ENCODE measurements around the gene HELZ2. TPM values are rescaled to one million over a fixed set of nuclear protein-coding genes. Genes with fewer than 3 reads are reported as not detected.

HELZ2 gene
- total RNA-seq, 2 experiments from 2014 or later, result 6.5 to 8.3 TPM

DNA sequence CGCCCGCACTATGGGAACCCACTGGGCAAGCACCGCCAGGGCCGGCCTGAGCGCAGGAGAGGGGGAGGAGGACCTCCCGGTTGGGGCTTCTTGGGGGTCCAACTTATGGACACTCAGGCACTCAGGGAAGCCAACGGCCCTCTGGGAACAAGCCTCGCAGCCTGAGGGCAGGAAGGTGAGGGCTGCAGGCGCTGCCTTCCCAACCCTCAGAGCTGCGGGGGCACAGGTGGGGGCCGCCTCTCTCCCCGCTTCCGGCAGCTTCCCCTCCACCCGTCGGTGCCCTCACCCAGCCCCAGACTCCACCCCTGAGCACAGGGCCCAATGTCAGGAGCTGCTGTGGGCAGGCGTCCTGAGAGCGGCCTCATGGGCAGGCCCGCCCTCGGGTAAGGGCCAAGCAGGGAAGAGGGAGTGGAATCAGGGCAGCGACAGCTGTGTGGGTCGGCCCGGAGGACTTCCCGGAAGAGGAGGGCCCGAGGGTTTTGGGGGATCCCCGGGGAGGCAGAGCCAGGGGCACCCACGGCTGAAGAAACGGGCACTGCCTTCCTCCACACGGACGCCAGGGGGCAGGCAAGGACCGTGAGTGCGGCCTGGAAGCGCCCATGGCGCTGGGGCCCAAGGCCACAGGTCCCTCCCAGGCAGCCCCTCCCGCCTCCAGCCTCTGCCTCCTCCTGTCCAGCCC, 36.4 kb downstream of the HELZ2 start:
- Histone ChIP-seq H3K9me3 (ENCODE audit: low read length) (no peaks in the 10 kb centered on the region), H3K4me1 (ENCODE audit: insufficient read depth, low read length, poor library complexity, severe bottlenecking) (peaks cover 29% of the 10 kb centered on the region), H3K4me3 (ENCODE audit: low read depth, low read length, poor library complexity, severe bottlenecking) (peak overlapping the region; percentile 60), H3K36me3 (ENCODE audit: insufficient read depth, low read length) (no peaks in the 10 kb centered on the region), H3K9me2 (ENCODE audit: insufficient read depth, low read length) (no peaks in the 10 kb centered on the region), H4K20me1 (ENCODE audit: insufficient read depth, low read length) (no peaks in the 10 kb centered on the region), H3K4me2 (ENCODE audit: low read length) (peak overlapping the region; percentile 77), H3K27ac (ENCODE audit: low read depth, low read length, poor library complexity, severe bottlenecking) (peak overlapping the region; percentile 48), H3K79me2 (ENCODE audit: insufficient read depth, low read depth, low read length) (no peaks in the 10 kb centered on the region), H2AFZ (ENCODE audit: low read length) (peak overlapping the region; percentile 8)
- DNase-seq (ENCODE audit: low spot score), result peak; percentile 92
- ChIA-PET CTCF (ENCODE audit: unreplicated experiment) (interaction anchor here (0.6 to 2.0 kb wide), 5 partner anchors 16 to 250 kb away, joined by 3 to 12 read pairs (median 3); no protein-coding TSS in a partner anchor), POLR2A (interaction anchor here (1.1 to 2.6 kb wide), 2 partner anchors 104 to 120 kb away, joined by 4 to 13 read pairs; partner anchors contain the start of gene RTEL1)
- TF ChIP-seq EZH2phosphoT487 (IDR thresholded peaks at IDR 0.05; ENCODE audit: borderline replicate concordance, low read depth, low read length), result no peak
- TF ChIP-seq, protein P1, sequence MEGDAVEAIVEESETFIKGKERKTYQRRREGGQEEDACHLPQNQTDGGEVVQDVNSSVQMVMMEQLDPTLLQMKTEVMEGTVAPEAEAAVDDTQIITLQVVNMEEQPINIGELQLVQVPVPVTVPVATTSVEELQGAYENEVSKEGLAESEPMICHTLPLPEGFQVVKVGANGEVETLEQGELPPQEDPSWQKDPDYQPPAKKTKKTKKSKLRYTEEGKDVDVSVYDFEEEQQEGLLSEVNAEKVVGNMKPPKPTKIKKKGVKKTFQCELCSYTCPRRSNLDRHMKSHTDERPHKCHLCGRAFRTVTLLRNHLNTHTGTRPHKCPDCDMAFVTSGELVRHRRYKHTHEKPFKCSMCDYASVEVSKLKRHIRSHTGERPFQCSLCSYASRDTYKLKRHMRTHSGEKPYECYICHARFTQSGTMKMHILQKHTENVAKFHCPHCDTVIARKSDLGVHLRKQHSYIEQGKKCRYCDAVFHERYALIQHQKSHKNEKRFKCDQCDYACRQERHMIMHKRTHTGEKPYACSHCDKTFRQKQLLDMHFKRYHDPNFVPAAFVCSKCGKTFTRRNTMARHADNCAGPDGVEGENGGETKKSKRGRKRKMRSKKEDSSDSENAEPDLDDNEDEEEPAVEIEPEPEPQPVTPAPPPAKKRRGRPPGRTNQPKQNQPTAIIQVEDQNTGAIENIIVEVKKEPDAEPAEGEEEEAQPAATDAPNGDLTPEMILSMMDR (conservative IDR thresholded peaks at IDR 0.05; ENCODE audit: low read length), result peak; percentile 86
- no TSS peak for BruUV-seq (replicated peaks)
- intact Hi-C loops (cut with micrococcal nuclease; ENCODE audit: unreplicated experiment), result loop anchor here (1.0 to 10.0 kb wide), 6 partner anchors 41 to 435 kb away; partner anchors contain the start of genes ABHD16B, DNAJC5, GMEB2 and TPD52L2

DNA sequence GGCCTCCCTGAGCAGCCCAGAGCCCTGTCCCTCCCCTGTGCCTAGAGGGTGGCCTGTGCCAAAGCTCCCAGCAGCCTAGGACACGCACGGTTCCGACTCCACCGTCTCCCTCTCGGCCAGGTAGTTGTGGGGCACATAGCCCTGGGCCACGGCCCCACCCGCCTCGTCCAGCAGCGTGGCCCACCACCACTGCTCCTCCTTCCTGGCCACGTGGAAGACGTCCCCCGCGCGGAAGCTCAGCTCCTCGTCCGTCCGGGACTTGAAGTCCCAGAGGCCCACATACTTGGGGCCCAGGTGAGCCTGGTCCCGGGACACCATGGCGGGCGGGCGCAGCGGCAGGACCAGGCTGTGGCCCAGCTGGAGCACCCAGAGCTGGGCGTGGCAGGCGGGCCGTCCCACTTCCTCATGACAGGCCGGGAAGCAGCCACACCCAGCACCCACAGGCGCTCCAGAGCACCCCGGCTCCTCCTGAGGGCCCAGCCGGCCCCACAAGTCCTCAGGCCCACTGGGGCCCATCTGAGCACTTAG, 37.0 kb downstream of the HELZ2 start, which contains the start of gene PTK6:
TSS of gene PTK6 (minus strand) at position 380 of the 528 bp plus-strand sequence. CDS start at position 318, 62 bp downstream.
- H3K27ac ChIP-seq (ENCODE audit: low read depth, low read length, poor library complexity, severe bottlenecking), result peak within 1 kb of the TSS; percentile 48
- CTCF ChIA-PET (ENCODE audit: unreplicated experiment), result interaction anchor here (0.6 to 2.0 kb wide), 3 partner anchors 16 to 105 kb away, joined by 3 to 12 read pairs (median 3); no protein-coding TSS in a partner anchor
- peak; percentile 45 for DNase-seq (ENCODE audit: low spot score)
- intact Hi-C loops (cut with micrococcal nuclease; ENCODE audit: unreplicated experiment), result loop anchor here (1.0 to 10.0 kb wide), 4 partner anchors 90 to 360 kb away; partner anchors contain the start of genes ABHD16B, DNAJC5, GMEB2 and TPD52L2
- peak within 1 kb of the TSS; percentile 77 for H3K4me2 ChIP-seq (ENCODE audit: low read length)
- POLR2A ChIA-PET, result interaction anchor here (1.1 to 2.6 kb wide), 2 partner anchors 105 to 121 kb away, joined by 4 to 13 read pairs; partner anchors contain the start of gene RTEL1
- no peaks in the 10 kb centered on the region for H3K9me2 ChIP-seq (ENCODE audit: insufficient read depth, low read length)
- TF ChIP-seq, protein P1 (conservative IDR thresholded peaks at IDR 0.05; ENCODE audit: low read length), result no peak
- TF ChIP-seq EZH2phosphoT487 (IDR thresholded peaks at IDR 0.05; ENCODE audit: borderline replicate concordance, low read depth, low read length), result no peak
- H3K9me3 ChIP-seq (ENCODE audit: low read length), result no peaks in the 10 kb centered on the region
- H3K36me3 ChIP-seq (ENCODE audit: insufficient read depth, low read length), result no peaks in the 10 kb centered on the region
- no peaks in the 10 kb centered on the region for H4K20me1 ChIP-seq (ENCODE audit: insufficient read depth, low read length)
- peaks cover 23% of the 10 kb centered on the region for H3K4me1 ChIP-seq (ENCODE audit: insufficient read depth, low read length, poor library complexity, severe bottlenecking)
- BruUV-seq (replicated peaks), result no TSS peak
- H3K79me2 ChIP-seq (ENCODE audit: insufficient read depth, low read depth, low read length), result no peaks in the 10 kb centered on the region
- H3K4me3 ChIP-seq (ENCODE audit: low read depth, low read length, poor library complexity, severe bottlenecking), result peak within 1 kb of the TSS; percentile 60
- peak within 1 kb of the TSS; percentile 8 for H2AFZ ChIP-seq (ENCODE audit: low read length)
